Uterus (tissue), 4 donors: ENCODE data around the gene FTSJ1. TPM values are rescaled to one million over a fixed set of nuclear protein-coding genes. Genes with fewer than 3 reads are reported as not detected.

Experiments used
- DNase-seq, 2 donors: peaks; one replicate each; pipeline ENCODE4 v3.0.0-alpha.2; 2019 to 2020
- H3K27ac ChIP-seq, 2 donors: fragments of 200-600 bp; sonication (generic); 1 replicate in 1 of 2; 2 replicates in 1 of 2; pipeline ENCODE4 v1.5.1; 2016 to 2018
- H3K27me3 ChIP-seq, 2 donors: fragments of 200-600 bp; sonication (generic); one replicate each; pipeline ENCODE4 v1.5.1; 2018 to 2019; ENCODE audit warnings: control low read depth in 1 of 2
- H3K36me3 ChIP-seq, 2 donors: fragments of 200-600 bp; sonication (generic); one replicate each; pipeline ENCODE4 v1.5.1; 2019; ENCODE audit warnings: control low read depth in 1 of 2
- H3K4me1 ChIP-seq, 2 donors: fragments of 200-600 bp; sonication (generic); one replicate each; pipeline ENCODE4 v1.5.1; 2018 to 2019; ENCODE audit warnings: control low read depth in 1 of 2
- H3K4me3 ChIP-seq, 2 donors: fragments of 200-600 bp; sonication (generic); 1 replicate in 1 of 2; 2 replicates in 1 of 2; pipeline ENCODE4 v1.5.1; 2018 to 2019; ENCODE audit warnings: mild to moderate bottlenecking in 1 of 2
- H3K9me3 ChIP-seq, 2 donors: fragments of 200-600 bp; sonication (generic); one replicate each; pipeline ENCODE4 v1.5.1; 2019; ENCODE audit warnings: control low read depth in 1 of 2
- CTCF ChIP-seq, 4 experiments: fragments of 200-600 bp in 2 of 4; fragments of 450-650 bp in 2 of 4; sonication (generic) in 2 of 4; IDR thresholded peaks; one replicate each; pipeline ENCODE4 v1.5.1; 2016 to 2019; ENCODE audit warnings: antibody characterized with exemption in 4 of 4, mild to moderate bottlenecking in 2 of 4, moderate library complexity in 1 of 4
- POLR2A ChIP-seq, 2 donors: fragments of 450-650 bp; IDR thresholded peaks; one replicate each; pipeline ENCODE4 v1.6.1; 2016; ENCODE audit warnings: antibody characterized with exemption in 2 of 2, mild to moderate bottlenecking in 1 of 2, moderate library complexity in 1 of 2
- intact Hi-C: fragments of 100-400 bp; cut with DNase I; formaldehyde crosslinking; loops from one replicate; pipeline ENCODE4 v1.15.1; 2023; ENCODE audit warnings: low total_unique reads
- total RNA-seq, 4 donors: library from RNA; depleted of rRNA in 3 of 4; stranded (reverse); fragments of >200 nt in 3 of 4; gene quantifications; one replicate each; pipeline versions ENCODE4 v1.1.0 to v1.2.4, GENCODE V29; 2014 to 2023
- donor health status: DM: yes; HTN: yes; CAD: no.

FTSJ1 gene
- total RNA-seq, 4 donors from 2014 or later = 7.4 to 74.7 (median 51.0) TPM

- intact Hi-C loops = no loop called here
- no peak for TF ChIP-seq POLR2A (IDR thresholded peaks at IDR 0.05)
- TF ChIP-seq CTCF (IDR thresholded peaks at IDR 0.05) = no peak
- H3K9me3 ChIP-seq = no peaks in the 10 kb centered on the region
- DNase-seq = no peak
- no peaks in the 10 kb centered on the region for H3K36me3 ChIP-seq
- H3K4me3 ChIP-seq = no peak overlapping the region
- no peaks in the 10 kb centered on the region for H3K27me3 ChIP-seq
- H3K4me1 ChIP-seq = no peaks in the 10 kb centered on the region
- H3K27ac ChIP-seq = no peak overlapping the region
Measured at GRCh38 chrX:48460606-48461005, 15.4 kb upstream of the FTSJ1 start.

GRCh38 chrX:48461830-48462229 lies 14.2 kb upstream of the FTSJ1 start:
- no peaks in the 10 kb centered on the region for H3K27me3 ChIP-seq
- H3K27ac ChIP-seq = no peak overlapping the region
- H3K9me3 ChIP-seq = no peaks in the 10 kb centered on the region
- H3K4me3 ChIP-seq = no peak overlapping the region
- TF ChIP-seq CTCF (IDR thresholded peaks at IDR 0.05) (no peak), POLR2A (IDR thresholded peaks at IDR 0.05) (no peak)
- H3K36me3 ChIP-seq = no peaks in the 10 kb centered on the region
- intact Hi-C loops = no loop called here
- H3K4me1 ChIP-seq = no peaks in the 10 kb centered on the region
- no peak for DNase-seq

- no peaks in the 10 kb centered on the region for H3K4me1 ChIP-seq
- DNase-seq = no peak
- intact Hi-C loops = no loop called here
- no peaks in the 10 kb centered on the region for H3K27me3 ChIP-seq
- TF ChIP-seq CTCF (IDR thresholded peaks at IDR 0.05) (no peak), POLR2A (IDR thresholded peaks at IDR 0.05) (no peak)
- no peaks in the 10 kb centered on the region for H3K36me3 ChIP-seq
- no peak overlapping the region for H3K4me3 ChIP-seq
- H3K27ac ChIP-seq = no peak overlapping the region
- no peaks in the 10 kb centered on the region for H3K9me3 ChIP-seq
Measured at GRCh38 chrX:48465336-48465933, 10.6 kb upstream of the FTSJ1 start.

- Histone ChIP-seq H3K27me3 (no peaks in the 10 kb centered on the region), H3K4me3 (no peak overlapping the region), H3K4me1 (no peaks in the 10 kb centered on the region), H3K36me3 (no peaks in the 10 kb centered on the region), H3K27ac (no peak overlapping the region), H3K9me3 (no peaks in the 10 kb centered on the region)
- no peak for DNase-seq
- intact Hi-C loops = no loop called here
- TF ChIP-seq POLR2A (IDR thresholded peaks at IDR 0.05) (no peak), CTCF (IDR thresholded peaks at IDR 0.05) (no peak)
Measured at GRCh38 chrX:48466696-48467095, 9.3 kb upstream of the FTSJ1 start.

- Histone ChIP-seq H3K4me3 (no peak overlapping the region), H3K27me3 (no peaks in the 10 kb centered on the region), H3K9me3 (no peaks in the 10 kb centered on the region), H3K36me3 (no peaks in the 10 kb centered on the region), H3K4me1 (no peaks in the 10 kb centered on the region), H3K27ac (no peak overlapping the region)
- TF ChIP-seq CTCF (IDR thresholded peaks at IDR 0.05) (no peak), POLR2A (IDR thresholded peaks at IDR 0.05) (no peak)
- no peak for DNase-seq
- intact Hi-C loops = no loop called here
Measured at GRCh38 chrX:48467281-48467761, 8.7 kb upstream of the FTSJ1 start.
